ENCODE results near the gene AP3S2.

The AP3S2 gene

GRCh38 chr15:89813381-89814111 lies 80.2 kb downstream of the AP3S2 start:
- peaks cover 0 to 28% (median 2%) of the 10 kb centered on the region in 4 experiments for H3K36me3 ChIP-seq (ENCODE audit: control insufficient read depth in 4 of 4, insufficient read depth in 4 of 4, low read length in 3 of 4)
- H3K4me1 ChIP-seq (ENCODE audit: control extremely low read depth in 1 of 4, control insufficient read depth in 4 of 4, insufficient read depth in 4 of 4, low read length in 3 of 4), result peaks cover 0 to 55% (median 24%) of the 10 kb centered on the region in 4 experiments
- DNase-seq, result peak in 2 of 3 donors; percentile 27 to 29
- WGBS (ENCODE audit: insufficient coverage), result 79% methylated on average over 7 of the region's 13 CpGs
- H3K9me3 ChIP-seq (ENCODE audit: control extremely low read depth in 1 of 5, control insufficient read depth in 4 of 5, insufficient read depth in 2 of 5, low read depth in 1 of 5, low read length in 4 of 5), result peaks cover 0 to 3% (median 0%) of the 10 kb centered on the region in 5 experiments
- peak overlapping the region; percentile 64 to 82 for H3K27ac ChIP-seq (ENCODE audit: insufficient read depth in 1 of 2, low read depth in 1 of 2, low read length in 2 of 2, poor library complexity in 1 of 2, severe bottlenecking in 2 of 2)
- no peaks in the 10 kb centered on the region for H3K27me3 ChIP-seq (replicated peaks in 2 of 5; ENCODE audit: control insufficient read depth in 4 of 5, insufficient read depth in 5 of 5, low read length in 4 of 5)
- ChIA-PET CTCF (interaction anchor here (0.7 to 3.2 kb wide), 5 partner anchors 8 to 63 kb away, joined by 3 to 9 read pairs (median 3); no protein-coding TSS in a partner anchor), POLR2A (interaction anchor here (0.8 to 1.4 kb wide), 3 partner anchors 25 to 61 kb away, joined by 3 read pairs; no protein-coding TSS in a partner anchor)
- peak overlapping the region; percentile 8 to 87 (median 72) for H3K4me3 ChIP-seq (ENCODE audit: control insufficient read depth in 1 of 7, extremely low read depth in 1 of 7, insufficient read depth in 4 of 7, low read depth in 2 of 7, low read length in 6 of 7)

- peaks cover 0 to 56% (median 24%) of the 10 kb centered on the region in 4 experiments for H3K4me1 ChIP-seq (ENCODE audit: control extremely low read depth in 1 of 4, control insufficient read depth in 4 of 4, insufficient read depth in 4 of 4, low read length in 3 of 4)
- 100% methylated on average over 5 of the region's 7 CpGs for WGBS (ENCODE audit: insufficient coverage)
- no peak for DNase-seq
- H3K4me3 ChIP-seq (ENCODE audit: control insufficient read depth in 1 of 7, extremely low read depth in 1 of 7, insufficient read depth in 4 of 7, low read depth in 2 of 7, low read length in 6 of 7), result peak overlapping the region in 1 of 7 experiments; percentile 87
- peaks cover 0 to 3% (median 0%) of the 10 kb centered on the region in 5 experiments for H3K9me3 ChIP-seq (ENCODE audit: control extremely low read depth in 1 of 5, control insufficient read depth in 4 of 5, insufficient read depth in 2 of 5, low read depth in 1 of 5, low read length in 4 of 5)
- peaks cover 0 to 35% (median 2%) of the 10 kb centered on the region in 4 experiments for H3K36me3 ChIP-seq (ENCODE audit: control insufficient read depth in 4 of 4, insufficient read depth in 4 of 4, low read length in 3 of 4)
- POLR2A ChIA-PET, result interaction anchor here (0.8 to 1.5 kb wide), 2 partner anchors 15 to 62 kb away, joined by 3 to 6 read pairs; no protein-coding TSS in a partner anchor
- CTCF ChIA-PET, result interaction anchor here (1.1 to 1.6 kb wide), 3 partner anchors 9 to 61 kb away, joined by 3 to 5 read pairs (median 4); no protein-coding TSS in a partner anchor
- H3K27ac ChIP-seq (ENCODE audit: insufficient read depth in 1 of 2, low read depth in 1 of 2, low read length in 2 of 2, poor library complexity in 1 of 2, severe bottlenecking in 2 of 2), result no peak overlapping the region
- H3K27me3 ChIP-seq (replicated peaks in 2 of 5; ENCODE audit: control insufficient read depth in 4 of 5, insufficient read depth in 5 of 5, low read length in 4 of 5), result no peaks in the 10 kb centered on the region
Measured at GRCh38 chr15:89812847-89813320, 80.9 kb downstream of the AP3S2 start.

GRCh38 chr15:89812011-89812846 lies 81.6 kb downstream of the AP3S2 start:
- CTCF ChIA-PET, result interaction anchor here (1.0 to 1.6 kb wide), 5 partner anchors 10 to 62 kb away, joined by 3 to 5 read pairs (median 3); no protein-coding TSS in a partner anchor
- Histone ChIP-seq H3K9me3 (ENCODE audit: control extremely low read depth in 1 of 5, control insufficient read depth in 4 of 5, insufficient read depth in 2 of 5, low read depth in 1 of 5, low read length in 4 of 5) (peaks cover 0 to 3% (median 0%) of the 10 kb centered on the region in 5 experiments), H3K4me1 (ENCODE audit: control extremely low read depth in 1 of 4, control insufficient read depth in 4 of 4, insufficient read depth in 4 of 4, low read length in 3 of 4) (peaks cover 0 to 52% (median 24%) of the 10 kb centered on the region in 4 experiments), H3K4me3 (ENCODE audit: control insufficient read depth in 1 of 7, extremely low read depth in 1 of 7, insufficient read depth in 4 of 7, low read depth in 2 of 7, low read length in 6 of 7) (peak overlapping the region in 1 of 7 experiments; percentile 87), H3K27me3 (replicated peaks in 2 of 5; ENCODE audit: control insufficient read depth in 4 of 5, insufficient read depth in 5 of 5, low read length in 4 of 5) (no peaks in the 10 kb centered on the region), H3K27ac (ENCODE audit: insufficient read depth in 1 of 2, low read depth in 1 of 2, low read length in 2 of 2, poor library complexity in 1 of 2, severe bottlenecking in 2 of 2) (no peak overlapping the region), H3K36me3 (ENCODE audit: control insufficient read depth in 4 of 4, insufficient read depth in 4 of 4, low read length in 3 of 4) (peaks cover 0 to 38% (median 2%) of the 10 kb centered on the region in 4 experiments)
- WGBS (ENCODE audit: insufficient coverage), result 93% methylated on average over 6 of the region's 8 CpGs
- POLR2A ChIA-PET, result interaction anchor here (0.8 to 1.5 kb wide), 2 partner anchors 14 to 63 kb away, joined by 3 to 6 read pairs; no protein-coding TSS in a partner anchor
- no peak for DNase-seq

GRCh38 chr15:89810837-89811236 lies 83.0 kb downstream of the AP3S2 start:
- peaks cover 0 to 47% (median 23%) of the 10 kb centered on the region in 4 experiments for H3K4me1 ChIP-seq (ENCODE audit: control extremely low read depth in 1 of 4, control insufficient read depth in 4 of 4, insufficient read depth in 4 of 4, low read length in 3 of 4)
- no peak overlapping the region for H3K27ac ChIP-seq (ENCODE audit: insufficient read depth in 1 of 2, low read depth in 1 of 2, low read length in 2 of 2, poor library complexity in 1 of 2, severe bottlenecking in 2 of 2)
- H3K4me3 ChIP-seq (ENCODE audit: control insufficient read depth in 1 of 7, extremely low read depth in 1 of 7, insufficient read depth in 4 of 7, low read depth in 2 of 7, low read length in 6 of 7), result no peak overlapping the region
- H3K9me3 ChIP-seq (ENCODE audit: control extremely low read depth in 1 of 5, control insufficient read depth in 4 of 5, insufficient read depth in 2 of 5, low read depth in 1 of 5, low read length in 4 of 5), result peaks cover 0 to 2% (median 0%) of the 10 kb centered on the region in 5 experiments
- ChIA-PET POLR2A (no interaction called here), CTCF (interaction anchor here (1.3 to 2.0 kb wide), 2 partner anchors 49 to 64 kb away, joined by 4 read pairs; no protein-coding TSS in a partner anchor)
- peaks cover under 1 to 52% (median 9%) of the 10 kb centered on the region in 4 experiments for H3K36me3 ChIP-seq (ENCODE audit: control insufficient read depth in 4 of 4, insufficient read depth in 4 of 4, low read length in 3 of 4)
- DNase-seq, result no peak
- no peaks in the 10 kb centered on the region for H3K27me3 ChIP-seq (replicated peaks in 2 of 5; ENCODE audit: control insufficient read depth in 4 of 5, insufficient read depth in 5 of 5, low read length in 4 of 5)
- WGBS (ENCODE audit: insufficient coverage), result 97% methylated on average over 6 of the region's 7 CpGs

- no peaks in the 10 kb centered on the region for H3K9me3 ChIP-seq (ENCODE audit: control extremely low read depth in 1 of 5, control insufficient read depth in 4 of 5, insufficient read depth in 2 of 5, low read depth in 1 of 5, low read length in 4 of 5)
- DNase-seq, result no peak
- ChIA-PET POLR2A (no interaction called here), CTCF (interaction anchor here (1.3 to 2.0 kb wide), 2 partner anchors 48 to 65 kb away, joined by 4 read pairs; no protein-coding TSS in a partner anchor)
- H3K27me3 ChIP-seq (replicated peaks in 2 of 5; ENCODE audit: control insufficient read depth in 4 of 5, insufficient read depth in 5 of 5, low read length in 4 of 5), result no peaks in the 10 kb centered on the region
- 100% methylated on average over 4 of the region's 5 CpGs for WGBS (ENCODE audit: insufficient coverage)
- H3K27ac ChIP-seq (ENCODE audit: insufficient read depth in 1 of 2, low read depth in 1 of 2, low read length in 2 of 2, poor library complexity in 1 of 2, severe bottlenecking in 2 of 2), result no peak overlapping the region
- H3K4me1 ChIP-seq (ENCODE audit: control extremely low read depth in 1 of 4, control insufficient read depth in 4 of 4, insufficient read depth in 4 of 4, low read length in 3 of 4), result peaks cover 0 to 41% (median 18%) of the 10 kb centered on the region in 4 experiments
- no peak overlapping the region for H3K4me3 ChIP-seq (ENCODE audit: control insufficient read depth in 1 of 7, extremely low read depth in 1 of 7, insufficient read depth in 4 of 7, low read depth in 2 of 7, low read length in 6 of 7)
- H3K36me3 ChIP-seq (ENCODE audit: control insufficient read depth in 4 of 4, insufficient read depth in 4 of 4, low read length in 3 of 4), result peaks cover 3 to 62% (median 14%) of the 10 kb centered on the region in 4 experiments
Measured at GRCh38 chr15:89809787-89810148, 84.0 kb downstream of the AP3S2 start.

- 98% methylated on average over 6 of the region's 8 CpGs for WGBS (ENCODE audit: insufficient coverage)
- H3K36me3 ChIP-seq (ENCODE audit: control insufficient read depth in 4 of 4, insufficient read depth in 4 of 4, low read length in 3 of 4), result peaks cover 3 to 68% (median 16%) of the 10 kb centered on the region in 4 experiments
- POLR2A ChIA-PET, result no interaction called here
- no peak overlapping the region for H3K4me3 ChIP-seq (ENCODE audit: control insufficient read depth in 1 of 7, extremely low read depth in 1 of 7, insufficient read depth in 4 of 7, low read depth in 2 of 7, low read length in 6 of 7)
- no peak for DNase-seq
- no peaks in the 10 kb centered on the region for H3K27me3 ChIP-seq (replicated peaks in 2 of 5; ENCODE audit: control insufficient read depth in 4 of 5, insufficient read depth in 5 of 5, low read length in 4 of 5)
- H3K27ac ChIP-seq (ENCODE audit: insufficient read depth in 1 of 2, low read depth in 1 of 2, low read length in 2 of 2, poor library complexity in 1 of 2, severe bottlenecking in 2 of 2), result no peak overlapping the region
- CTCF ChIA-PET, result interaction anchor here (1.3 to 2.8 kb wide), 3 partner anchors 48 to 66 kb away, joined by 4 to 7 read pairs (median 4); no protein-coding TSS in a partner anchor
- no peaks in the 10 kb centered on the region for H3K9me3 ChIP-seq (ENCODE audit: control extremely low read depth in 1 of 5, control insufficient read depth in 4 of 5, insufficient read depth in 2 of 5, low read depth in 1 of 5, low read length in 4 of 5)
- H3K4me1 ChIP-seq (ENCODE audit: control extremely low read depth in 1 of 4, control insufficient read depth in 4 of 4, insufficient read depth in 4 of 4, low read length in 3 of 4), result peaks cover 0 to 41% (median 17%) of the 10 kb centered on the region in 4 experiments
Measured at GRCh38 chr15:89809093-89809786, 84.6 kb downstream of the AP3S2 start.

Data from common myeloid progenitor, CD34-positive (primary cell).